AG04450 (cell line): ENCODE measurements around the gene RTN4RL1. TPM values are rescaled to one million over a fixed set of nuclear protein-coding genes. Genes with fewer than 3 reads are reported as not detected.
"Not testable (repeated sequence)": the region's sequence is repeated elsewhere in the genome, so short reads cannot be mapped to it uniquely, and the experiment has no call there.

ENCODE experiments used
- CTCF ChIA-PET: fragments of 300-600, 350-600 bp; formaldehyde crosslinking; extraction: SDS; loops from one replicate; lab custom pipeline; 2022; ENCODE audit warnings: antibody characterized with exemption, inconsistent platforms; lab: Charles Lee
- POLR2A ChIA-PET: fragments of 350-600 bp; formaldehyde crosslinking; extraction: SDS; loops from one replicate; lab custom pipeline; 2021; ENCODE audit warnings: antibody characterized with exemption, inconsistent platforms; lab: Yijun Ruan, JAX
- DNase-seq: peaks from one replicate; pipeline ENCODE4 v3.0.0-alpha.2; 2011; ENCODE audit warnings: low read depth, low spot score
- H3K27ac ChIP-seq: one replicate; pipeline ENCODE4 v1.5.1; 2012; ENCODE audit warnings: low read depth, low read length, control low read depth
- H3K27me3 ChIP-seq: one replicate; pipeline ENCODE4 v1.6.0; 2012; ENCODE audit warnings: low read length; ENCODE audit not compliant: control insufficient read depth, insufficient read depth
- H3K4me3 ChIP-seq: 2 replicates; pipeline ENCODE4 v1.5.1; 2011; ENCODE audit warnings: mild to moderate bottlenecking, low read depth, low read length, control low read depth
- H3K9me3 ChIP-seq: 2 replicates; pipeline ENCODE4 v1.5.1; 2012; ENCODE audit warnings: low read length; ENCODE audit not compliant: control insufficient read depth, insufficient read depth
- CTCF ChIP-seq: IDR thresholded peaks from 2 replicates; pipeline ENCODE4 v1.5.1; 2011; ENCODE audit warnings: low read depth, low read length, control low read depth, inconsistent platforms
- polyA plus RNA-seq: library from polyadenylated mRNA; depleted of rRNA; stranded (reverse); fragments of >200 nt; gene quantifications from 2 replicates; pipeline ENCODE4 v1.2.3, GENCODE V29; 2011

The RTN4RL1 gene
- polyA plus RNA-seq, 1 experiment: 0.04 TPM

- TF ChIP-seq CTCF: no peak
- CTCF ChIA-PET: no interaction called here
These were observed 128.7 kb downstream of the RTN4RL1 start for GRCh38 chr17:1896243-1897104.

DNA sequence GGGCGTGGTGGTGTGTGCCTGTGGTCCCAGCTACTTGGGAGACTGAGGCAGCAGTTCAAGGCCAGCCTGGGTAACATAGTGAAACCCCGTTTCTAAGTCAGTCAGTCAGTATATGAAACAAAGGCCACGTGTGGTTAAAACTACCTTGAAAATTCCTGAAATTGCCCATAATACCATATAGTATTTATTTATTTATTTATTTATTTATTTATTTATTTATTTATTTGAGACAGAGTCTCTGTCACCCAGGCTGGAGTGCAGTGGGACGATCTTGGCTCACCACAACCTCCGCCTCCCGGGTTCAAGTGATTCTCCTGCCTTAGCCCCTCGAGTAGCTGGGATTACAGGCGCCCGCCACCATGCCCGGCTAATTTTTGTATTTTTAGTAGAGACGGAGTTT is 129.7 kb downstream of the RTN4RL1 start:
- DNase-seq, H3K27ac ChIP-seq, H3K27me3 ChIP-seq, H3K9me3 ChIP-seq, H3K4me3 ChIP-seq: not testable (repeated sequence)
- ChIA-PET CTCF (interaction anchor here (1.5 kb wide), 1 partner anchor 13 kb away, joined by 3 read pairs; no protein-coding TSS in a partner anchor), POLR2A (interaction anchor here (0.6 to 1.1 kb wide), 2 partner anchors 92 to 179 kb away, joined by 3 to 8 read pairs; no protein-coding TSS in a partner anchor)

More at GRCh38 chr17:1896243-1897104, 128.7 kb downstream of the RTN4RL1 start:
- no peak overlapping the region for H3K4me3 ChIP-seq
- no peaks in the 10 kb centered on the region for H3K27me3 ChIP-seq
- H3K9me3 ChIP-seq: no peaks in the 10 kb centered on the region
- no peak for DNase-seq
- POLR2A ChIA-PET: interaction anchor here (0.5 to 1.1 kb wide), 4 partner anchors 91 to 782 kb away, joined by 3 to 8 read pairs (median 4); partner anchors contain the start of gene RTN4RL1
- H3K27ac ChIP-seq: no peak overlapping the region

DNA sequence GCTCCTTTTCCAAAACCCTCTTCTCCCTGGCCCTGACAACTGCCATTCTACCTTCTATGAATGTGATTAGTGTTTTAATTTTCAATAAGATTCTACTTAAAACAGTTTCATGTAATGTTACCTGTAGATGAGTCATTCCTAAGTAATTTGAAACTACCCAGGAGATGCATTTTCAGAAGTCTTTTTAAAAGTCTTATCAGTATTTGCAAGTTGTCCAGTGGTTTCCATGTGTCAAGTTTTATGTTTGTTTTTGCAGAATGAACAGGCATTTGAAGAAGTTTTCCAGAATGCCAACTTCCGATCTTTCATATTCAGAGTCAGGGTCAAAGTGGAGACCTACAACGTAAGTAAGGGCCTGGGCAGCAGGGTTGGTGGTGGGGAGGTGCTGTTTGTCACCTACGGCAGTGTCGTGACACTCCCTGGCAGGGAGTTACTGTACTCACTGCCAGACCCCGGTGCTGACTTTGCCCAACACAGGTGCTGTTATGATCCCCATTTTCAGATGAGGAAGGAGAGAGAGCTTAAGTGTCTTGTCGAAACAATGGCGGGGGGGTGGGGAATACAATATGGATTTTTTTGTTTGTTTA is 130.3 kb downstream of the RTN4RL1 start:
- TF ChIP-seq CTCF: no peak
- no peak overlapping the region for H3K27ac ChIP-seq
- H3K9me3 ChIP-seq: no peaks in the 10 kb centered on the region
- ChIA-PET CTCF (interaction anchor here (0.6 to 1.5 kb wide), 2 partner anchors 14 to 226 kb away, joined by 3 to 4 read pairs; no protein-coding TSS in a partner anchor), POLR2A (no interaction called here)
- DNase-seq: no peak
- H3K27me3 ChIP-seq: no peaks in the 10 kb centered on the region
- H3K4me3 ChIP-seq: no peak overlapping the region

DNA sequence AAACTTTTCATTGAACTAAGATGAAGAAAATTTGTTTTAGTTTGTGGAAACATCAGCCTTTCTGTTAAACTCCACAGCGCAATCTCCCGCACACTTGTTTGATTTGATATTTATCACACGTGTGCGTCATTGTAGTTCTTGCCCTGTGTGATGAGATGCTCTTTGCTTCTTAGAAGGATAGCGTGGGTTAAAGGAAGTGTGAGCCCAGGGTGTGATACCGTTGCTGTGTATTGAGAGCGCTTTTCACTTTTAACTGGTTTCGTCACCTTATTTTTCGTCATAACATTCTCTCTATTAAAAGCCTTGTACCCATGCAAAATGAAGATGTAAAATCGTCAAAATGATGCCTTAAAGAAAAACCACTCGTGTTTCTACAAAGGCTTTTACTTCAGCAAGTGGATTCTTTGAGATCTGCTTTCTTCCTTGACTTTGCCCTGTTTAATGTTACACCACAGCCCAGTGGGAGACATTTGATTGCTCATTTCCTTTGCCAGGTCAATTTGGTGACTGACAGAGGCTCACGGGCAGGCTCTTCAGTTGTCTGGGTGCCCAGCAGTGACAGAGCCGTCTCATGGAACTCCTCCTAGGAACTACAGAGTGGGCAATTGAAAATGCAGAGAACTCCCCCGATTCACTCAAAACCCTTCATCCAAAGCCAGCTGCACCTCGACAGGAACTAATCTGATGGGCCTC is 134.2 kb downstream of the RTN4RL1 start:
- CTCF ChIA-PET: interaction anchor here (0.7 kb wide), 1 partner anchor 516 kb away, joined by 3 read pairs; no protein-coding TSS in a partner anchor

More for the DNA sequence above, 134.2 kb downstream of the RTN4RL1 start:
- POLR2A ChIA-PET: no interaction called here
- H3K27me3 ChIP-seq: no peaks in the 10 kb centered on the region
- no peak for DNase-seq
- H3K4me3 ChIP-seq: no peak overlapping the region
- no peaks in the 10 kb centered on the region for H3K9me3 ChIP-seq
- no peak overlapping the region for H3K27ac ChIP-seq
- no peak for TF ChIP-seq CTCF
